Type B pancreatic cell (in vitro differentiated cells): Measurements from ENCODE around the gene TSEN54. TPM values are rescaled to one million over a fixed set of nuclear protein-coding genes. Genes with fewer than 3 reads are reported as not detected.

Experiments
- DNase-seq: peaks from one replicate; pipeline ENCODE4 v3.0.0; 2021; ENCODE audit warnings: mixed read lengths; ENCODE audit not compliant: unreplicated experiment; ENCODE audit errors: extremely low spot score
- H3K27ac Mint-ChIP-seq: 2 replicates; pipeline ENCODE4 v1.8.0; 2021; ENCODE audit warnings: mild to moderate bottlenecking, mixed read lengths
- H3K27me3 Mint-ChIP-seq: 2 replicates; pipeline ENCODE4 v1.8.0; 2021; ENCODE audit warnings: mixed read lengths
- H3K36me3 Mint-ChIP-seq: 2 replicates; pipeline ENCODE4 v1.8.0; 2021; ENCODE audit warnings: mixed read lengths
- H3K4me1 Mint-ChIP-seq: one replicate; pipeline ENCODE4 v1.8.0; 2021; ENCODE audit warnings: mixed read lengths; ENCODE audit not compliant: unreplicated experiment
- H3K4me3 Mint-ChIP-seq: 2 replicates; pipeline ENCODE4 v1.8.0; 2021; ENCODE audit warnings: mild to moderate bottlenecking, mixed read lengths
- H3K9me3 Mint-ChIP-seq: 2 replicates; pipeline ENCODE4 v1.8.0; 2021; ENCODE audit warnings: mixed read lengths
- CTCF ChIP-seq: fragments of 200-600 bp; sonication (generic); conservative IDR thresholded peaks from 2 replicates; pipeline ENCODE4 v1.5.0; 2021; ENCODE audit warnings: antibody characterized with exemption, mild to moderate bottlenecking
- total RNA-seq: library from RNA; stranded (reverse); gene quantifications from 2 replicates; pipeline ENCODE4 v1.2.1, GENCODE V29; 2021; ENCODE audit warnings: low replicate concordance

Gene TSEN54
- total RNA-seq, 1 donor from 2014 or later = 41.0 TPM

- no peak for DNase-seq
- H3K27me3 Mint-ChIP-seq = no peaks in the 10 kb centered on the region
- no peak overlapping the region for H3K4me3 Mint-ChIP-seq
- peaks cover 5% of the 10 kb centered on the region for H3K4me1 Mint-ChIP-seq
- TF ChIP-seq CTCF = no peak
- H3K36me3 Mint-ChIP-seq = no peaks in the 10 kb centered on the region
- peak overlapping the region; percentile 79 for H3K27ac Mint-ChIP-seq
- H3K9me3 Mint-ChIP-seq = no peaks in the 10 kb centered on the region
Observed at GRCh38 chr17:75546181-75546580, 29.9 kb downstream of the TSEN54 start.

GRCh38 chr17:75547091-75547490, 30.8 kb downstream of the TSEN54 start:
- Mint-ChIP-seq H3K4me1 (peaks cover 5% of the 10 kb centered on the region), H3K4me3 (no peak overlapping the region), H3K27me3 (no peaks in the 10 kb centered on the region), H3K27ac (peak overlapping the region; percentile 13), H3K36me3 (no peaks in the 10 kb centered on the region), H3K9me3 (no peaks in the 10 kb centered on the region)
- no peak for TF ChIP-seq CTCF
- DNase-seq = no peak

GRCh38 chr17:75548813-75549212, 32.5 kb downstream of the TSEN54 start:
- no peak for DNase-seq
- Mint-ChIP-seq H3K9me3 (no peaks in the 10 kb centered on the region), H3K27ac (peak overlapping the region; percentile 94), H3K36me3 (no peaks in the 10 kb centered on the region), H3K4me1 (peaks cover 17% of the 10 kb centered on the region), H3K4me3 (peak overlapping the region; percentile 45), H3K27me3 (no peaks in the 10 kb centered on the region)
- no peak for TF ChIP-seq CTCF

GRCh38 chr17:75549246-75550138, 33.2 kb downstream of the TSEN54 start:
- H3K9me3 Mint-ChIP-seq = no peaks in the 10 kb centered on the region
- peak overlapping the region; percentile 62 for H3K4me3 Mint-ChIP-seq
- no peak for TF ChIP-seq CTCF
- DNase-seq = peak; percentile 78
- no peaks in the 10 kb centered on the region for H3K27me3 Mint-ChIP-seq
- H3K4me1 Mint-ChIP-seq = peaks cover 18% of the 10 kb centered on the region
- peak overlapping the region; percentile 94 for H3K27ac Mint-ChIP-seq
- no peaks in the 10 kb centered on the region for H3K36me3 Mint-ChIP-seq

- no peaks in the 10 kb centered on the region for H3K27me3 Mint-ChIP-seq
- no peak overlapping the region for H3K4me3 Mint-ChIP-seq
- DNase-seq = no peak
- H3K9me3 Mint-ChIP-seq = no peaks in the 10 kb centered on the region
- TF ChIP-seq CTCF = no peak
- H3K4me1 Mint-ChIP-seq = peaks cover 18% of the 10 kb centered on the region
- H3K27ac Mint-ChIP-seq = peak overlapping the region; percentile 94
- H3K36me3 Mint-ChIP-seq = no peaks in the 10 kb centered on the region
Observed at GRCh38 chr17:75550139-75550465, 33.8 kb downstream of the TSEN54 start.
